HG02798 (cell line): ENCODE results near the gene POLR1G.

Experiments used
- ATAC-seq: cut with Tn5 transposase; IDR thresholded peaks from one replicate; pipeline ENCODE4 v1.9.1; 2021; ENCODE audit warnings: mild to moderate bottlenecking; ENCODE audit not compliant: unreplicated experiment, poor library complexity

POLR1G gene

DNA sequence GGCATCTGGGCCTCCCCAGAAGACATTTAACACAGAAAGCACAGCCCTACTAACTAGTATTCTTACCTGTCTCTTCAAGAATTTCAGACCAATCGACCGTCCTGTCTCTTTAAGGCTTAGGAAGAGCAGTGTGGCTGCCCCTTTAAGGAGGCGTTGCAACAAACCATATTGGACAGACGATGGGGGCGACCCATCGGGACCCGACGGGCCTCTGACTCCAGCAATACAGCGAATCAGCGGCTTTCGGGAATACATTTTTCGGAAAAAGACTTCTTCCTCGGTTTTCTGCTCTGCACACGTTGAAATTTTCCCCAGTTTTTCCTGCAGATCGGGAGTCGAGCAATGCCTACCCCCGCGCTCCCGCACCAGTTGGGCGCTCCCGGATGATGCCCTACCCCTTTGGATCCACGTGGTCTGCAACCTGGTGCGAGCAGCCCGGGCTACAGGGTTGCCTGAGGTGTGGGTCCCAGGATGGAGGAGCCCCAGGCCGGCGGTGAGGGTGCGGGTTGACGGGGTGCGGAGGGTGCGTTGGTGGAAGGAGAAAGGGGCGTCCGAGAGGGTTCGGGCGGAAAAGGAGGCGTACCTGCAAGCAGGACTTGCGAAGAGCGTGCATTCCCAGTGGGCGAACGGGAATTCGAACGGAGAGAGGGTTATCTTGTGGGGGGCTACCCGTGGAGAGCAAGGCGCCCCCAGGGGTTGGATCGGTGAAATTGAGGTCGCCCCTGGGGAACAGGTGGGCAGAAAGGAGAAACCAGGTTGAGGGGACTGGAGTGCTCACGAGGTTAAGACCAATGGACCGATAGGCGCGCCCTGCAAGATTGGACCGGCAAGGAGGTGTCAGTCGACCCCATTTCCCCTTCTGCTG is at the start of gene POLR1G:
POLR1G (plus strand) TSS at position 419 of the 865 bp plus-strand sequence; CDS start at position 472, 53 bp downstream.
- ATAC-seq, result peak; percentile 76

- no peak for ATAC-seq
Measured at GRCh38 chr19:45356760-45357444, 49.5 kb upstream of the POLR1G start.

- no peak for ATAC-seq
Measured at GRCh38 chr19:45357445-45357783, 49.0 kb upstream of the POLR1G start.

GRCh38 chr19:45358213-45358792 is 48.1 kb upstream of the POLR1G start:
- no peak for ATAC-seq

DNA sequence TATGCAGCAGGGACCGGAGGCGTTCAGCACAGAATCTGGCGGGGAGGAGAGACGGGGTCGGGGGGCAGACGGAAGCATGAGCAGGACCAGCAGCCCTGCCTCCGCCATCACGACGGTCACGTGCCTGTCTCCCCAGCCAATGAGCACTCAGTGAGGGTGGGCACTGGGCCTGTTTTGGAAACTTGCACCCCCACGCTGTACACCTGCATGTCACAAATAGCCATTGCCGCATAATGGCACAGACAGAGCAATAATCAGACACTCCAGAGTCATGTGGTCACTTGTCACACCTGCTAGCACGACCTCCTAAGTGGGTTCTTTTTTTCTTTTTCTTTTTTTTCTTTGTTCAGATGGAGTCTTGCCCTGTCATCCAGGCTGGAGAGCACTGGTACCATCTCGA is 44.8 kb upstream of the POLR1G start:
- no peak for ATAC-seq

DNA sequence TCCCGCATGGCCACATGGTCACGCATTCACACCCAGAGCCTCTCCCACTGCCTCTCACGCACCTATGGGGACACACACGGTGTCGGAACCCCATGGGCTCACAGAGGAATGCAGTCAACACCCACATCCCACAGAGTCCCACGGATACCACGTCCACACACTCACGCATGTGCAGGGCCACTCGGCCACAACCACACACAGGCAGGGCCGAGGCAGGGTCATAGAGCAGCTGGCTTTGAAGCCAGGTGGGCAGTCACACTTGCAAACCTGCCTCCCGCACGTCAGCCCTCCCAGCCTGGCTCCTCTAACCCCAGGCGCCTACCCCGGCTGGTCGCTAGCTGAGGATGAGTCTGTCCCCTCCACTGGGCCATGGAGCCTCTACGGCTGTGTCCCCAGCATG is 44.2 kb upstream of the POLR1G start:
- ATAC-seq, result no peak

DNA sequence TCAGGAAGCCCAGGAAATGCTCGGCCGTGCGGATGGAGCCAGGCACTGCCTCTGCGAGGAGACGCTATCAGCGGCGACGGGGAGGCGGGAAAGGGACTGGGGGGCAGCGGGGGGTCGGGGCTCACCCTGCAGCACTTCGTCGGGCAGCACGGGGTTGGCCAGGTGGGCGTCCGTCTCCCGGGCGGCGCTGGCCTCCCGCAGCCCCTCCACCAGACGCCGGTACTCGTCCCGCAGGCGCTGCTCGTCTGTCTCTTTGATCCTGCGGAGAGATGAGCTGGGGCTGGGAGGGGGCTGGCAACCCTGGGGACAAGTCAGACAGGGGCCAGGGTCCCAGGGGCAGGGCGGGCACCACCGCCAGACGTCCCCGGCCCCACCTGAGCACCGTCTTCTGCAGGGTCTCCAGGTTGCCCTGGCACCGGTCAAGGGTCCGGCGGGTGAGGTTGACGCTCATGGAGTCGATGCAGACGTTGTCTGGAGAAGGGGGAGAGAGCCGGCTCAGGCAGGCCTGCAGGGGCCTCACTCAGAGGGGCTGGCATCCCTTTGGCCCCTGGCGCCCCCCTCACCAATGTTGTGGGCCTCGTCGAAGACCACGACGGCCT is 42.5 kb upstream of the POLR1G start:
- no peak for ATAC-seq

GRCh38 chr19:45364696-45365095 is 41.7 kb upstream of the POLR1G start:
- no peak for ATAC-seq

DNA sequence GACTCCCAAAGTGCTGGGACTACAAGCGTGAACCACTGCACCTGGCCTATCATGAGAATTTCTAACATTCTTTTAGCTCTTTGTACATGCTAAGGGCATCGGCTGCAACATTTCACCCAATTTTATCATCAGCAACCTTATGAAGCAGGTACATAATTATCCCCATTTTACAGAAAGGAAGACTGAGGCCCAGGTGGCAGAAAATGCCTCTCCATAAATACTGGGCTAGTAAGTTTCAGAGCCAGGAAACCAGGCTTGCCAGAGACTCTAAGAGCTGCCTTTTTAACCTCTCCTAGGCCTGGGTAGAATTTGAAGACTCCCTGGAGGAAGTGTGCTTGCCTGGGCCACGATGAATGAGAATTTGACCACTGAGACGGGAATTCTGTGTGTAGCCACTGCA is 38.3 kb upstream of the POLR1G start:
- no peak for ATAC-seq

DNA sequence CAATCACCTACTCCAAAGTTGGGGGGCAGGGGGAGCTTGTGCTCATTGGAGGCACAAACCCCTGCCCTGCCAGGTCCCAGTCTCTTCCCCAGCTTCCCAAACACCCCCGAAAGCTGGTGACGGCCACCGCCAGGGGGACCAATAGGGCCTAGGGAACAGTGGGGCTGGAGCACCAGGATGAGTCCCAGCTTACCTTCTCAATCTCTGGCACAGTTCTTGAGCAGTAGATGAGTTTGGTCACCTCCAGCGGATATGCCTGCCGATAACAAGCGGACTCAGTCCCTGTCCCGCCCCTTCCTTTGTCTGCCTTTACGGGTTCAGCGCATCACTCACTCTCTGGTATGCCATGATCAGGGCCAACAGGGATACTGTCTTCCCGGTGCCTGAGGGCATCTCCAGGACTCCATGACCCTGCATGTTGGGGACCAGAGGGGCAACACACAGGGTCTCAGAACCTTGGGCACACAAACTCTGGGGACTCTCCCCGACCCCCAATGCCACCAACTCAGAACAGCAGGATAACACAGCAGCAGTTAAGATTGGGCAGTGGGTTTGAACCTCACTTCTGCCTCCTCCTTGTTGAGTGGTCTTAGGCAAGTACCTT is 37.6 kb upstream of the POLR1G start:
- no peak for ATAC-seq

- ATAC-seq, result peak; percentile 98
Measured at GRCh38 chr19:45370410-45371204, 35.8 kb upstream of the POLR1G start, which contains the start of gene ERCC2. Gene ERCC2, minus strand, starts transcription at chr19:45370573. Its CDS starts 33 bp downstream, at chr19:45370540.

DNA sequence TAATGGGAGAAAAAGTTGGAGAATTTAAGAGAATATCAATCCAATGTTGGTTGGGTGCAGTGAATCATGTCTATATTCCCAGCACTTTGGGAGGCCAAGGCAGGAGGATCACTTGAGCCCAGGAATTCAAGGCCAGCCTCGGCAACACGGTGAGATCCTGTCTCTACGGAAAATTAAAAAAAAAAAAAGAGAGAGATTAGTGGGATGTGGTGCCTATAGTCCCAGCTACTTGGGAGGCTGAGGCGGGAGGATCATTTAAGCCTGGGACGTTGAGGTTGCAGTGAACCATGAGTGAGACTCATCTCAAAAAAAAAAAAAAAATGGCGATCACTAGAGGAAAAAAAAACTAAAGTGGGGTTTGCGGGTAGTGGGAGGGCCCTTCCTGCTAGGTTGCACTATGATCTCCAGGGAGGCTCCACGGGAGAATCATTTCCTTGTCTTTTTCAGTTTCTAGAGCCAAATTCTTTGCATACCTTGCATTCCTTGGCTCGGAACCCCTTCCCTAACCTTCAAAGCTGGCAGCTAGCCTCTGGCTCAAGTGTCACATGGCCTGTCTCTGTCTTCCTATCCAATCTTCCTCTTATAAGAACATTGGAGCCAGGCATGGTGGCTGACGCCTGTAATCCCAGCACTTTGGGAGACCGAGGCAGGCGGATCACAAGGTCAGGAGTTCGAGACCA is 30.3 kb upstream of the POLR1G start:
- no peak for ATAC-seq

- no peak for ATAC-seq
Measured at GRCh38 chr19:45380107-45380506, 26.3 kb upstream of the POLR1G start.

DNA sequence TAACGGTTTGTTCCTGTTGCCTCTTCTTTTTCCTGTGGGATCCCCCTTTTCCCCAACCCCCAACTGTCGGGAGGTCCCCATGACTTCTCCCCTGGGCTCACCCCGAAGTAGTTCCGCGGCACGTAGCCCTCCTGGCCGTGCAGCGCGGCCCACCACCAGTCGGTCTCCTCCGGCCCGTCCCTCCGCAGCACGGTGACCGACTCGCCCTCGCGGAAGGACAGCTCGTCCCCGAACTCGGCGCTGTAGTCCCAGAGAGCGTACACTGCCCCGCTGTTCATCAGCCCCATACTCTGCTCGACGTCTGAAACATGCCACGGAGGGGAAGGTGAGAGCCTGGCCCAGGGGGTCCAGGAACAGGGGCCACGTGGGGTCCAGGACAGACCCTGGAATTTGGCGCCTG is 24.0 kb upstream of the POLR1G start:
- ATAC-seq, result no peak

- no peak for ATAC-seq
Measured at GRCh38 chr19:45385392-45386221, 20.8 kb upstream of the POLR1G start.

- ATAC-seq, result no peak
Measured at GRCh38 chr19:45391346-45391745, 15.1 kb upstream of the POLR1G start.

- no peak for ATAC-seq
Measured at GRCh38 chr19:45391871-45392665, 14.4 kb upstream of the POLR1G start.
